Endothelial cell of umbilical vein (primary cell): Measurements from ENCODE around the gene NEIL3. TPM values are rescaled to one million over a fixed set of nuclear protein-coding genes. Genes with fewer than 3 reads are reported as not detected.

Experiments used
- BruUV-seq: library from RNA; stranded (reverse); fragments of 400-500 nt; replicated peaks from 2 replicates; lab custom pipeline; 2021; lab: Mats Ljungman, UMichigan
- CTCF ChIA-PET: fragments of 300-600, 350-600 bp; sonication (Branson Sonifier 250); formaldehyde crosslinking; loops from one replicate; lab custom pipeline; 2021; ENCODE audit warnings: antibody characterized with exemption, inconsistent platforms; lab: Charles Lee
- POLR2A ChIA-PET: fragments of 300-600, 350-600 bp; sonication (Branson Sonifier 250); formaldehyde crosslinking; loops from one replicate; lab custom pipeline; 2021; ENCODE audit warnings: antibody characterized with exemption, inconsistent platforms; lab: Charles Lee
- DNase-seq: peaks from one replicate; pipeline ENCODE4 v3.0.0-alpha.2; 2011; ENCODE audit warnings: low read depth, low spot score
- FAIRE-seq: peaks from 2 replicates; lab custom pipeline; 2011; peaks lifted over from hg19 to GRCh38; lab: Jason Lieb, UNC
- H2AFZ ChIP-seq: 2 replicates; pipeline ENCODE4 v1.6.0; 2012; ENCODE audit warnings: low read depth, low read length, control low read depth, inconsistent platforms
- H3K27ac ChIP-seq: 2 replicates; pipeline ENCODE4 v1.5.1; 2011; ENCODE audit warnings: low read depth, mild to moderate bottlenecking, control low read depth, low read length, moderate library complexity; ENCODE audit not compliant: insufficient read depth
- H3K27me3 ChIP-seq, 2 experiments: 2 replicates each; pipeline versions ENCODE4 v1.6.0 to v1.6.1; 2011; ENCODE audit warnings: low read length in 2 of 2, mixed read lengths in 1 of 2; ENCODE audit not compliant: control insufficient read depth in 2 of 2, insufficient read depth in 2 of 2
- H3K36me3 ChIP-seq, 2 experiments: 2 replicates in 1 of 2; 3 replicates in 1 of 2; pipeline ENCODE4 v1.5.1; 2011; ENCODE audit warnings: low read length in 2 of 2, mild to moderate bottlenecking in 1 of 2, moderate library complexity in 1 of 2; ENCODE audit not compliant: control insufficient read depth in 2 of 2, insufficient read depth in 2 of 2; ENCODE audit errors: extremely low read depth in 1 of 2
- H3K4me1 ChIP-seq: 3 replicates; pipeline ENCODE4 v1.5.1; 2011; ENCODE audit warnings: mild to moderate bottlenecking, low read length; ENCODE audit not compliant: control insufficient read depth, insufficient read depth; ENCODE audit errors: extremely low read depth
- H3K4me2 ChIP-seq: 2 replicates; pipeline ENCODE4 v1.6.1; 2011; ENCODE audit warnings: low read length, control low read depth, mixed read lengths; ENCODE audit not compliant: insufficient read depth
- H3K4me3 ChIP-seq, 3 experiments: fragments of 200-600 bp in 1 of 3; sonication (generic), shearing (Covaris generic) in 1 of 3; replicated peaks in 1 of 3; 2 replicates each; pipeline ENCODE4 v1.5.1; 2011 to 2016; ENCODE audit warnings: control low read depth in 3 of 3, low read length in 3 of 3, mild to moderate bottlenecking in 2 of 3, inconsistent platforms in 1 of 3, low read depth in 1 of 3, moderate library complexity in 1 of 3; ENCODE audit not compliant: insufficient read depth in 1 of 3
- H3K79me2 ChIP-seq: 2 replicates; pipeline ENCODE4 v1.6.0; 2012; ENCODE audit warnings: low read length, inconsistent platforms; ENCODE audit not compliant: control insufficient read depth, insufficient read depth
- H3K9ac ChIP-seq: replicated peaks from 2 replicates; pipeline ENCODE3; 2011; ENCODE audit warnings: low read length, control low read depth; ENCODE audit not compliant: insufficient read depth; ENCODE audit errors: extremely low read depth
- H3K9me1 ChIP-seq: replicated peaks from 3 replicates; pipeline ENCODE4 v1.6.0; 2011; ENCODE audit warnings: mild to moderate bottlenecking, low read length; ENCODE audit not compliant: control insufficient read depth, insufficient read depth; ENCODE audit errors: extremely low read depth
- H3K9me3 ChIP-seq: replicated peaks from 2 replicates; pipeline ENCODE4 v1.5.1; 2012; ENCODE audit warnings: low read length, inconsistent platforms; ENCODE audit not compliant: control insufficient read depth, insufficient read depth
- H4K20me1 ChIP-seq: replicated peaks from 2 replicates; pipeline ENCODE3; 2011; ENCODE audit warnings: mild to moderate bottlenecking, low read length; ENCODE audit not compliant: control insufficient read depth, insufficient read depth; ENCODE audit errors: extremely low read depth
- EZH2 ChIP-seq: IDR thresholded peaks from 2 replicates; pipeline ENCODE4 v1.6.1; 2012; ENCODE audit warnings: borderline replicate concordance, low read depth, mild to moderate bottlenecking, moderate library complexity, low read length, inconsistent platforms; ENCODE audit not compliant: severe bottlenecking
- FOS ChIP-seq: IDR thresholded peaks from 2 replicates; pipeline ENCODE4 v1.6.1; 2011; ENCODE audit warnings: mild to moderate bottlenecking, low read length, moderate library complexity, borderline replicate concordance; ENCODE audit not compliant: insufficient read depth
- GATA2 ChIP-seq: IDR thresholded peaks from 2 replicates; pipeline ENCODE4 v1.7.0; 2011; ENCODE audit warnings: low read depth, mild to moderate bottlenecking, moderate library complexity, mixed read lengths, low read length; ENCODE audit not compliant: insufficient read length, insufficient read depth
- JUN ChIP-seq: IDR thresholded peaks from 2 replicates; pipeline ENCODE4 v1.6.1; 2011; ENCODE audit warnings: borderline replicate concordance, low read depth; ENCODE audit not compliant: insufficient read length, insufficient read depth
- MYC ChIP-seq: IDR thresholded peaks from one replicate; pipeline ENCODE4 v1.6.1; 2011; ENCODE audit warnings: mild to moderate bottlenecking, low read depth, low read length
- POLR2A ChIP-seq: IDR thresholded peaks from 2 replicates; pipeline ENCODE4 v1.6.1; 2012; ENCODE audit warnings: low read depth, mild to moderate bottlenecking, control low read depth, low read length
- POLR2AphosphoS5 ChIP-seq: IDR thresholded peaks from 2 replicates; pipeline ENCODE4 v1.6.1; 2012; ENCODE audit warnings: low read depth, mild to moderate bottlenecking, control low read depth, low read length, moderate library complexity; ENCODE audit not compliant: insufficient read depth
- dilution Hi-C: fragments of 300-500 bp; cut with MboI; formaldehyde crosslinking; loops from one replicate; pipeline ENCODE4 v1.15.0; 2019; ENCODE audit warnings: low sequenced_read_pairs; ENCODE audit not compliant: extremely low pct_ligation_motif_present
- intact Hi-C: fragments of 100-400 bp; cut with micrococcal nuclease; formaldehyde crosslinking; loops from one replicate; pipeline ENCODE4 v1.10.0; 2022
- polyA plus RNA-seq, 4 experiments: library from polyadenylated mRNA; depleted of rRNA in 3 of 4; stranded (reverse) in 3 of 4; unstranded in 1 of 4; fragments of >200 nt; gene quantifications; 2 replicates each; pipeline versions ENCODE4 v1.2.1 to v1.2.3, GENCODE V29; 2011 to 2012; ENCODE audit warnings: missing spikeins in 1 of 4
- total RNA-seq: library from RNA; stranded (reverse); gene quantifications from 2 replicates; pipeline ENCODE4 v1.2.3, GENCODE V29; 2021
- TF ChIP-seq, protein P1 (sequence below): IDR thresholded peaks from 2 replicates; pipeline ENCODE4 v1.6.1; 2011; ENCODE audit not compliant: insufficient read depth, insufficient read length
- TF ChIP-seq, protein P2 (sequence below), 2 donors: IDR thresholded peaks; 1 replicate in 1 of 2; 2 replicates in 1 of 2; pipeline ENCODE4 v1.5.1; 2011; ENCODE audit warnings: low read length in 2 of 2, mild to moderate bottlenecking in 2 of 2, moderate library complexity in 2 of 2, control low read depth in 1 of 2, inconsistent platforms in 1 of 2, low read depth in 1 of 2; ENCODE audit not compliant: insufficient read depth in 1 of 2; ENCODE audit errors: extremely low read depth in 1 of 2

The NEIL3 gene
- total and polyA plus RNA-seq, 2 donors (not counting 3 experiments of a cell fraction or from before 2014, with no cell fraction given), result 3.7 to 6.9 TPM

DNA sequence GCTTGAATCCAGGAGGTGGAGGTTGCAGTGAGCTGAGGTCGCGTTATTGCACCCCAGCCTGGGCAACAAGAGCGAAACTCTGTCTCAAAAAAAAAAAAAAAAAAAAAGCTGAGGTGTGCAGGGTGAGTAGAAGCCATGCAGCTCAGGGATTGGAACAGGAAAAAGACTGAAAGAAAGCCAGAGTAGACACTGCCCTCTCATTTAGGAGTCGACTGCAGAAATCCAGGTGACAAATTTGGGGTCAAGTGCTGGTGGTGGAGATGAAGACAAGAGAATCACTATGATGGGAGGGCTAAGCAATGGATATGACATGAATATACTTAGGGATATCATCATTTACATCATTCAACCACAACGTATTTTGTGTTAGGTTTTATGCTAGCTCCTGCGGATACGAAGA lies 1.9 kb downstream of the NEIL3 start:
- Histone ChIP-seq H3K9ac (no peak overlapping the region), H3K4me2 (no peak overlapping the region), H2AFZ (no peak overlapping the region), H4K20me1 (no peaks in the 10 kb centered on the region), H3K36me3 (no peaks in the 10 kb centered on the region), H3K9me3 (no peaks in the 10 kb centered on the region), H3K4me3 (no peak overlapping the region), H3K79me2 (peaks cover 31% of the 10 kb centered on the region), H3K27ac (no peak overlapping the region), H3K4me1 (peaks cover 10% of the 10 kb centered on the region), H3K9me1 (no peaks in the 10 kb centered on the region), H3K27me3 (no peaks in the 10 kb centered on the region)
- dilution Hi-C loops, result no loop called here
- intact Hi-C loops, result no loop called here
- DNase-seq (no peak), FAIRE-seq (no peak)
- ChIA-PET CTCF (interaction anchor here (0.8 to 3.5 kb wide), 3 partner anchors 11 to 28 kb away, joined by 3 to 21 read pairs (median 3); no protein-coding TSS in a partner anchor), POLR2A (interaction anchor here (0.7 kb wide), 1 partner anchor 20 kb away, joined by 6 read pairs; no protein-coding TSS in a partner anchor)
- TF ChIP-seq, protein P1, sequence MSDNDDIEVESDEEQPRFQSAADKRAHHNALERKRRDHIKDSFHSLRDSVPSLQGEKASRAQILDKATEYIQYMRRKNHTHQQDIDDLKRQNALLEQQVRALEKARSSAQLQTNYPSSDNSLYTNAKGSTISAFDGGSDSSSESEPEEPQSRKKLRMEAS, result no peak
- TF ChIP-seq GATA2, result no peak
- no peak for TF ChIP-seq POLR2A
- no peak for TF ChIP-seq POLR2AphosphoS5
- TF ChIP-seq, protein P2, sequence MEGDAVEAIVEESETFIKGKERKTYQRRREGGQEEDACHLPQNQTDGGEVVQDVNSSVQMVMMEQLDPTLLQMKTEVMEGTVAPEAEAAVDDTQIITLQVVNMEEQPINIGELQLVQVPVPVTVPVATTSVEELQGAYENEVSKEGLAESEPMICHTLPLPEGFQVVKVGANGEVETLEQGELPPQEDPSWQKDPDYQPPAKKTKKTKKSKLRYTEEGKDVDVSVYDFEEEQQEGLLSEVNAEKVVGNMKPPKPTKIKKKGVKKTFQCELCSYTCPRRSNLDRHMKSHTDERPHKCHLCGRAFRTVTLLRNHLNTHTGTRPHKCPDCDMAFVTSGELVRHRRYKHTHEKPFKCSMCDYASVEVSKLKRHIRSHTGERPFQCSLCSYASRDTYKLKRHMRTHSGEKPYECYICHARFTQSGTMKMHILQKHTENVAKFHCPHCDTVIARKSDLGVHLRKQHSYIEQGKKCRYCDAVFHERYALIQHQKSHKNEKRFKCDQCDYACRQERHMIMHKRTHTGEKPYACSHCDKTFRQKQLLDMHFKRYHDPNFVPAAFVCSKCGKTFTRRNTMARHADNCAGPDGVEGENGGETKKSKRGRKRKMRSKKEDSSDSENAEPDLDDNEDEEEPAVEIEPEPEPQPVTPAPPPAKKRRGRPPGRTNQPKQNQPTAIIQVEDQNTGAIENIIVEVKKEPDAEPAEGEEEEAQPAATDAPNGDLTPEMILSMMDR (IDR thresholded peaks at IDR 0.05; ENCODE audit: extremely low read depth in 1 of 2, insufficient read depth in 1 of 2, low read depth in 1 of 2, low read length in 2 of 2), result no peak
- TF ChIP-seq JUN, result no peak
- no peak for TF ChIP-seq MYC
- TF ChIP-seq EZH2, result no peak
- TF ChIP-seq FOS, result no peak
- BruUV-seq, result no TSS peak
